Measurements from ENCODE around the gene ZNF423.

- TF ChIP-seq REST (IDR thresholded peaks at IDR 0.05; ENCODE audit: borderline replicate concordance) = no peak
- TF ChIP-seq MXI1 (conservative IDR thresholded peaks at IDR 0.05; ENCODE audit: poor library complexity, severe bottlenecking) = no peak
- TF ChIP-seq CTCF (IDR thresholded peaks at IDR 0.05; ENCODE audit: poor library complexity, severe bottlenecking) = no peak
These were observed 30.9 kb downstream of the ZNF423 start for GRCh38 chr16:49825041-49825440.
